ENCODE results near the gene ITSN2.

ITSN2 gene

DNA sequence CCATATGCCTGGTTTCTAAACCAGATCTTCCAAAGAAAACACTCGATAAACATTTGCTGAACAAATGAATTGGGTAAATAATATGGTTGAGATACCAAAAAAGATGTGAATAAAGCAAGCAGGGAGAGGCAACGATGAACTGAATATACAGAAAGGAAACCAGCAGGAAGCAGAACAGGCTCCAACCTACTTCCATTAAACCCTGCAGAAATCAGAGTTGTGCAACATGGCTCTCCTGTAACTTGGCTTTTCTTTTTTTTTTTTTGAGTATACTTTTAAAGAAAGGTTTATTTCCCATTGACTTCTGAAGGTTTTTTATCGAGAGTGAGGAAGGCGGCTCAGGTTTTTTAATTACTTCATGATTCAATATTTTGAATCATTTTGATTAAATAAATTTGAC, 23.5 kb downstream of the ITSN2 start:
- no peak for DNase-seq (ENCODE audit: low read depth in 2 of 2, low spot score in 1 of 2)

DNA sequence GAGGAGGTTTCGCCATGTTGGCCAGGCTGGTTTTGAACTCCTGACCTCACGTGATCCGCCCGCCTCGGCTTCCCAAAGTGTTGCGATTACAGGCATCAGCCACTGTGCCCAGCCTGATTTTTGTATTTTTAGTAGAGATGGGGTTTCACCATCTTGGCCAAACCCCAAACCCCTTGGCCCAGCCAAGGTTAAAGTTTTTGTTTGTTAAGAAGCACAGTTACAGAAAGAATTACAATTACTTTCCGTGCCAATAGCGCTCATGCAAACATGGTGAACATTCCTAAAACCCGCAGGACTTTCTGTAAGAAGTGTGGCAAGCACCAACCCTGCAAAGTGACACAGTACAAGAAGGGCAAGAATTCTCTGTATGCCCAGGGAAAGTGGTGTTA, 26.1 kb downstream of the ITSN2 start:
- DNase-seq (ENCODE audit: low read depth in 2 of 2, low spot score in 1 of 2): no peak

GRCh38 chr2:24332791-24333540, 27.4 kb downstream of the ITSN2 start:
- no peak for DNase-seq (ENCODE audit: low read depth in 2 of 2, low spot score in 1 of 2)

DNA sequence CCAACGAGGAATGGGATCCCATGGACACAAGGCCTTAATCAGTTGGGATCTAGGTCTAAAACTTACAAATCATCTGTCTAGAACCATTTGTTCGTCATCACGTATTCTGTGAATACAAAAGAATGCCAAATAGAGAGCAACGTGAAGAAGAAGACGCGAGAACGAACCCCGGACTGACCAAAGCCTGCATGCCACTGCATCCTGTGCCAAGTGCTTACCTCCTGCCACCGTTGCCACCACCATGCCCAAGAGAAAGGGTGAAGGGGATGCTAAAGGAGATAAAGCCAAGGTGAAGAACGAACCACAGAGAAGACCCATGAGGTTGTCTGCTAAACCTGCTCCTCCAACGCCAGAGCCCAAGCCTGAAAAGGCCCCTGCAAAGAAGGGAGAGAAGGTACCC, 30.2 kb downstream of the ITSN2 start:
- DNase-seq (ENCODE audit: low read depth in 2 of 2, low spot score in 1 of 2): no peak

DNA sequence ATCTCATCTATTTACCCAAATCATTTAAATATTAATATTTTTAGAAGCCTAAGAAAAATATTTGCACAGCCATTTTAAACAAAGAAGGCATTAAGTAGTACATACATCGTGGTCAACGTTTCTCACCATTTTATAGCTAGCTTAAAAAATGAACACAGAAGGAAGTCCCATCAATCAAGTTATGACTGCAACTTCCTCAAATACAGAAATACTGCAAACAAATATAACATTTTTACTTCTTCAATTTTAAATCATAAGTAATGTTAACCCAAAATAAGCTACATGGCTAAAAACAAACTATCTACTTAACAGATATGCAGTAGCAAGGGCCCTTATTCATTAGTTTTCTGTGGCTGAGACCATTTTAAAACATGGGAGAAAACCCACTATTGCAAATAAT, 30.6 kb downstream of the ITSN2 start:
- no peak for DNase-seq (ENCODE audit: low read depth in 2 of 2, low spot score in 1 of 2)

GRCh38 chr2:24328010-24328409, 32.3 kb downstream of the ITSN2 start:
- DNase-seq (ENCODE audit: low read depth in 2 of 2, low spot score in 1 of 2): no peak

DNA sequence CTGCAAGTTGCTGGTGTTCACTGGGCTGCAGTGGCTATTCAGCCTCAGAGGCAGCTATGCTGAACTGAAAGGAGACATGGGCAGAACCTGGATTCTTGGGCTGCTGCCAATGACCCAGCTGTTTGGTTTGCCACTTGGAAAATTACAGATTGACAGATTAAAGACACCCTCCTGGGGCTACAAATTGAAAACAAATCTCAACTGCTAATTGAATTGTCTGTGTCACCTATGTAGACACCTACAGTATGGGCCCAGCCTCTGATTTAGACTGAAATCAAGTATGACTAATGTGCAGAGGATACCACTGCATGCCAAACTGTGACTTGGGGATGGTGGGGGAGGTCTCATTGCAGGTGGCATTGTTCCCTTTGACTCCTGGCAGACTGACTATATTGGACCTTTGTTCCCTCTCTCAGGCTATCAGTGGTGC, 42.8 kb downstream of the ITSN2 start:
- DNase-seq (ENCODE audit: low read depth in 2 of 2, low spot score in 1 of 2): no peak

GRCh38 chr2:24315669-24316068, 44.7 kb downstream of the ITSN2 start:
- DNase-seq (ENCODE audit: low read depth in 2 of 2, low spot score in 1 of 2): no peak

DNA sequence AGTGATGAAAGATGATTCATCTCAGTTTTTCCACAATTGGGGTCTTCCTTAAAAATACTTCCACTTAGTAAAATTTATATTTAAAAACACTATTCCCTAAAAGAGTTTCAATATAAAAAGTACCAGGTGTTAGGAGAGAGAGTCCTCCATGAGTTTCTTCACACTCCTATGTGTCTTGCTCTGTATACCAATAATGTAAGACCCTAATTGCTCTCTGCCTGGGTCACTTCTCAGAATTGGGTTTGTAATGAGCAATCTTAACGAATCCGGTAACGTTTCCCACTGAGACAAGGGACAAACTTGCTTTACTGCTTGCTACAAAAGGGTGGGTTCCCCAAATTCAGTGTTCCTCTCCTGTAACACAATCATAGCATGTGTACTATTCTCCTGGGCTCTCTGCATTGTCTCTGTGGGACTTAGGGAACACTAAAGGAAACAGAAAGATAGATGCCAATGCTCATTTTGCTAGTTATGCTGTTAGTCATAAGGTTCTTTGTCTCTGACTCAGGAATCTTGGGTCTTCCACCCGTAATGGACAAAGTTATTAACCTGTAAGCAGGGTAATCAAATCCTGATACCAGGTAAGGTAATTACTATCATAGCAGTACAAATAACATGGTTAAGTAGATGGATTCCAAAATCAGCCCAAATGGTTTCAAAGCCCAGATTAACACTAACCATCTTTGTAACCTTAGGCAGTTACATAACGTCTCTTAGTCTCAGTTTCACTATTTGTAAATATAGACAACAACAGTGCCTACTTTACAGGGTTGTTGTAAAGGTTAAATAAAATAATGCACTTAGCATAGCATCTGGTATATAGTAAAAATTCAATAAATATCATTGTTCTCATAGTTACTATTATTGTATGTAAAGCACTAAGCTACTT, 46.3 kb downstream of the ITSN2 start:
- no peak for DNase-seq (ENCODE audit: low read depth in 2 of 2, low spot score in 1 of 2)

DNA sequence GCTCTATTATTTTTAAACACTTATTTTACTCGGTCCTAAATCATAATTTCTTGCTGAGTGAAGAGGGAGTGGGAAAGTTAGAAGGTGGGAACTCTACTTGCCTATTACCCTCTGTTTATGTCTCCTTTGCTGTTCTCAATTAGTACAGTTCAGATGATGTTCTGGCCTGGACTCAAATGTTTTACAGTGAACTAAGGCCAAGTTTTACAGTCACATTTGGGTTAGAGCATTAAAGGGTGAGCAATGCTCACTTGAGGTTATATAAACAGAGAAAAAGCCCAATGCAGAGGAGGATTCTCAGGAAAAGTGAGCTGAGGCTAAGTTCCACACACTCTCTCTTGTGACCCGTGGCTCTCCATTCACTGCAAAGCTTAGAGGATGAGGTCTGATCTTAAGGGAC, 52.4 kb downstream of the ITSN2 start:
- DNase-seq (ENCODE audit: low read depth in 2 of 2, low spot score in 1 of 2): no peak

DNA sequence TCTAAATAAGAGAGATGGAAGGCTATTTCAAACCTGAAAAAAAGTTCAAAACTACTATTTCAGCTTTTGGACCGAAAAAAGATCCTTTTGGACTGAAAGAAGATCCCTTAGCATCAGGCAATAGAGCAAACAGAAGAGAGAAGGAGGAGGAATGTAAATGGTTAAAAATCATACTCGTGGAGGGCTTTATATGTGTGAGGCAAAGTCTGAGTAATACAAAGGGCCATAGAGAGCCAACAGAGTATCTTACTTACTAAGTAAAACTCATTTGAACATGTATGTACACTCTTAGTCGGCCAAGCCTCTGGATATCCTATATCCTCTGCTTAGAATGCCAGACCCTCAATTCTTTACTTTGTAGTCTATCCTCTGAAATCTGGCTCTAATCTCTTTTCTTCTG, 55.7 kb downstream of the ITSN2 start:
- DNase-seq (ENCODE audit: low read depth in 2 of 2, low spot score in 1 of 2): no peak

- no peak for DNase-seq (ENCODE audit: low read depth in 2 of 2, low spot score in 1 of 2)
Observed at GRCh38 chr2:24304098-24304497, 56.2 kb downstream of the ITSN2 start.

DNA sequence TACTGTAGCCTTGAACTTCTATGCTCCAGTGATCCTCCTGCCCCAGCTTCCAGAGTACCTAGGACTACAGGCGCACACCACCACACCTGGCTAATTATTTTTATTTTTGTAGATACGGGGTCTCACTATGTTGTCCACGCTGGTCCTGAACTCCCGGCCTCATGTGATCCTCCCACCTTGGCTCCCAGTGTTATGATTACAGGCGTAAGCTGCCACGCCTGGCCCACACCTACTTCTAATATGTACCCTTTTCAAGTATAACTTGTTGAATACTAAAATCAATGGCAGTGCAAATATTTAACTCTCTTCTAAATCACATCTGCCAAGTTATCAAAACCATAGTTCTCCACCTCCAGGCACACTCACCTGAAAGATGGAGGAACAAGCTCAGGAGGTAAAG, 58.7 kb downstream of the ITSN2 start:
- DNase-seq (ENCODE audit: low read depth in 2 of 2, low spot score in 1 of 2): no peak

- DNase-seq (ENCODE audit: low read depth in 2 of 2, low spot score in 1 of 2): no peak
Observed at GRCh38 chr2:24297663-24298062, 62.7 kb downstream of the ITSN2 start.

DNA sequence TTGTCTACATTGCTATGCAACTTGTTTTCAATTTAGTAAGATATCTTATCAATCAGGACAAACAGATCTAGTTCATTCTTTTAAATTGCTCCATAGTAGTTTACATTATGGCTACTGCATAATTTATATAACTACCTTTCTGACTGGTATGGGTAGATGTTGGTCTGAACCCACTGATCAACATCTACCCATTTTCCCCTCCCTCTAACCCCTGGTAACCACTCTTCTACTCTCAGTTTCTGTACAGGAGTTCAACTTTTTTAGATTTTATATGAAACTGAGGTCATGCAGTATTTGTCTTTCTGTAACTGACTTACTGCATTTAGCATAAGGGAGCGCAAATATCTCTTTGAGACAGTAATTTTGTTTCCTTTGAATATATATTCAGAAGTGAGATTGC, 73.2 kb downstream of the ITSN2 start:
- no peak for DNase-seq (ENCODE audit: low read depth in 2 of 2, low spot score in 1 of 2)

GRCh38 chr2:24285484-24286152, 74.7 kb downstream of the ITSN2 start:
- no peak for DNase-seq (ENCODE audit: low read depth in 2 of 2, low spot score in 1 of 2)

DNA sequence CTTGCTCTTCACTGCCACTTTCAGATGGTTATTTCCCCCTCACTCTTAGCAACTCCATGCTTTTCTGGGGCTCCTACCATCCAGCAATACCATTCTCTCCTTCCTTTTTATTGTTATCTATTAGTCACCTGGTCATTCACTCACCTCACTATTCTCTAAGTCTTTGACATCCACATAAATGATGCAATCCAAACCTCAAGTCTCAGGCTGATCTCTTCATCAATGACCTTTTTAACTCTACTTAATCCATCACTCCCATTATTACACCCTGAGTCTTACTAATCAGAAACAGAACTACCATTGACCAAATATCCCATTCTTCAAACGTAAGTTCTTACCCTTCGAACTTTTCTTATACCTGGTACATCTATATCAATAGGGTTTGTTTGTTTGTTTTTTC, 79.7 kb downstream of the ITSN2 start:
- DNase-seq (ENCODE audit: low read depth in 2 of 2, low spot score in 1 of 2): no peak

DNA sequence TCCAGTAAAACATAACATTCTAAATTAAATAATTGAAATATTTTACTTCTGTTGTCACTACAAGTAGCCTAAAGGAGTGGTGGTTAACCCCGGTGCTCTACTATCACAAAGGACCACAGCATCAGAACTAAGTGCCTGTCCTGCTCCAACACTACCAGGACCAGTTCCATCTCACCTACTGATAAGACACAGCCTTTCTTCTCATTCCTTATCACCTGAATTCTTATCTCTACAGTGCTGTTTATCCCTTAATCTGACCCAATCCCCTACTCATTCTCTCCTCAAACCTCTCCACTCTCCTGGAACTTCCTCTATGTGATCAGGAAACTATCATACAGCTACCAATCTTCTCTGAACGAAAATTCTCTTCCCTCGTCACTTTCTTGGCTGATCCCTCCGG, 80.2 kb downstream of the ITSN2 start:
- no peak for DNase-seq (ENCODE audit: low read depth in 2 of 2, low spot score in 1 of 2)

GRCh38 chr2:24276349-24276899, 83.9 kb downstream of the ITSN2 start:
- DNase-seq (ENCODE audit: low read depth in 2 of 2, low spot score in 1 of 2): no peak

GRCh38 chr2:24274809-24275208, 85.5 kb downstream of the ITSN2 start:
- no peak for DNase-seq (ENCODE audit: low read depth in 2 of 2, low spot score in 1 of 2)

GRCh38 chr2:24273598-24273997, 86.7 kb downstream of the ITSN2 start:
- DNase-seq (ENCODE audit: low read depth in 2 of 2, low spot score in 1 of 2): no peak

- DNase-seq (ENCODE audit: low read depth in 2 of 2, low spot score in 1 of 2): no peak
Observed at GRCh38 chr2:24272907-24273306, 87.4 kb downstream of the ITSN2 start.
